H9 (cell line): ENCODE results near the gene ZFP57. TPM values are rescaled to one million over a fixed set of nuclear protein-coding genes. Genes with fewer than 3 reads are reported as not detected.
A peak's percentile ranks its signal among the peaks of the same experiment; 100 is the strongest.

Source experiments
- DNase-seq: peaks from one replicate; pipeline ENCODE4 v3.0.0-alpha.2; 2017
- H2AFZ ChIP-seq: one replicate; pipeline ENCODE4 v1.6.1; 2013; ENCODE audit warnings: mild to moderate bottlenecking, low read length, control low read depth, moderate library complexity
- H2AK5ac ChIP-seq: 2 replicates; pipeline ENCODE4 v1.6.1; 2013; ENCODE audit warnings: low read length, control low read depth, mixed read lengths; ENCODE audit not compliant: insufficient read length
- H2BK120ac ChIP-seq: one replicate; pipeline ENCODE4 v1.6.1; 2013; ENCODE audit warnings: low read depth, mild to moderate bottlenecking, low read length, control low read depth, inconsistent platforms; ENCODE audit not compliant: poor library complexity, severe bottlenecking
- H2BK12ac ChIP-seq: 2 replicates; pipeline ENCODE4 v1.6.1; 2013; ENCODE audit warnings: low read length, control low read depth, mixed read lengths, low read depth; ENCODE audit not compliant: insufficient read length
- H2BK15ac ChIP-seq: 2 replicates; pipeline ENCODE4 v1.6.1; 2013; ENCODE audit warnings: low read depth, low read length, control low read depth
- H2BK20ac ChIP-seq: one replicate; pipeline ENCODE4 v1.6.1; 2013; ENCODE audit warnings: low read depth, mild to moderate bottlenecking, low read length, control low read depth, inconsistent platforms; ENCODE audit not compliant: poor library complexity, severe bottlenecking
- H2BK5ac ChIP-seq: 2 replicates; pipeline ENCODE4 v1.6.1; 2013; ENCODE audit warnings: low read length, control low read depth, mixed read lengths; ENCODE audit not compliant: insufficient read length
- H3K14ac ChIP-seq: 2 replicates; pipeline ENCODE4 v1.6.1; 2013; ENCODE audit warnings: low read length, control low read depth; ENCODE audit not compliant: insufficient read depth
- H3K18ac ChIP-seq: 2 replicates; pipeline ENCODE4 v1.6.1; 2013; ENCODE audit warnings: low read depth, mild to moderate bottlenecking, mixed read lengths, low read length, control low read depth; ENCODE audit not compliant: insufficient read length
- H3K23ac ChIP-seq: 2 replicates; pipeline ENCODE4 v1.6.1; 2013; ENCODE audit warnings: low read length, control low read depth, mixed read lengths, low read depth; ENCODE audit not compliant: insufficient read length
- H3K23me2 ChIP-seq: 2 replicates; pipeline ENCODE4 v1.6.1; 2013; ENCODE audit warnings: low read depth, mild to moderate bottlenecking, mixed read lengths, low read length, control low read depth; ENCODE audit not compliant: insufficient read length, poor library complexity, severe bottlenecking
- H3K27ac ChIP-seq: 2 replicates; pipeline ENCODE4 v1.5.1; 2013; ENCODE audit warnings: low read length, control low read depth, mixed read lengths, low read depth; ENCODE audit not compliant: insufficient read length
- H3K27me3 ChIP-seq: 2 replicates; pipeline ENCODE4 v1.6.1; 2013; ENCODE audit warnings: low read length, control low read depth, inconsistent platforms; ENCODE audit not compliant: insufficient read depth
- H3K4ac ChIP-seq: 2 replicates; pipeline ENCODE4 v1.6.1; 2013; ENCODE audit warnings: low read depth, mild to moderate bottlenecking, control low read depth, inconsistent platforms, low read length, moderate library complexity
- H3K4me1 ChIP-seq: 2 replicates; pipeline ENCODE4 v1.6.1; 2013; ENCODE audit warnings: low read length, control low read depth, inconsistent platforms; ENCODE audit not compliant: insufficient read depth
- H3K4me2 ChIP-seq: 2 replicates; pipeline ENCODE4 v1.6.1; 2013; ENCODE audit warnings: low read length, control low read depth, mixed read lengths; ENCODE audit not compliant: insufficient read length, insufficient read depth
- H3K56ac ChIP-seq: 2 replicates; pipeline ENCODE4 v1.6.1; 2013; ENCODE audit warnings: low read depth, mild to moderate bottlenecking, mixed read lengths, low read length, control low read depth; ENCODE audit not compliant: insufficient read length
- H3K79me1 ChIP-seq: 2 replicates; pipeline ENCODE4 v1.6.1; 2013; ENCODE audit warnings: low read depth, mild to moderate bottlenecking, moderate library complexity, low read length, control low read depth, inconsistent platforms; ENCODE audit not compliant: insufficient read depth, poor library complexity, severe bottlenecking
- H3K79me2 ChIP-seq: 2 replicates; pipeline ENCODE4 v1.6.1; 2013; ENCODE audit warnings: low read length, control low read depth, inconsistent platforms; ENCODE audit not compliant: insufficient read depth
- H3K9ac ChIP-seq: 2 replicates; pipeline ENCODE4 v1.6.1; 2013; ENCODE audit warnings: low read length, control low read depth, mixed read lengths; ENCODE audit not compliant: insufficient read length; ENCODE audit errors: extremely low read depth
- H3K9me3 ChIP-seq: one replicate; pipeline ENCODE4 v1.6.1; 2013; ENCODE audit warnings: low read depth, low read length, inconsistent platforms; ENCODE audit not compliant: control insufficient read depth
- H3T11ph ChIP-seq: one replicate; pipeline ENCODE4 v1.6.1; 2013; ENCODE audit warnings: mild to moderate bottlenecking, low read length, control low read depth, inconsistent platforms
- H4K20me1 ChIP-seq: one replicate; pipeline ENCODE4 v1.6.1; 2013; ENCODE audit not compliant: control insufficient read depth, insufficient read length, insufficient read depth
- H4K5ac ChIP-seq: 2 replicates; pipeline ENCODE4 v1.6.1; 2013; ENCODE audit warnings: low read depth, mild to moderate bottlenecking, mixed read lengths, low read length, control low read depth; ENCODE audit not compliant: insufficient read length
- H4K8ac ChIP-seq: replicated peaks from 2 replicates; pipeline ENCODE4 v1.6.1; 2013; ENCODE audit warnings: low read length, control low read depth, mixed read lengths, low read depth; ENCODE audit not compliant: insufficient read length
- H4K91ac ChIP-seq: 2 replicates; pipeline ENCODE4 v1.6.1; 2013; ENCODE audit warnings: low read depth, mild to moderate bottlenecking, moderate library complexity, mixed read lengths, low read length, control low read depth; ENCODE audit not compliant: insufficient read length
- H3K27ac Mint-ChIP-seq, 3 experiments: 2 replicates in 2 of 3; 3 replicates in 1 of 3; pipeline ENCODE4 v1.8.0; 2020 to 2021; ENCODE audit warnings: mixed read lengths in 3 of 3, mild to moderate bottlenecking in 1 of 3, moderate library complexity in 1 of 3
- H3K27me3 Mint-ChIP-seq: 2 replicates; pipeline ENCODE4 v1.8.0; 2021; ENCODE audit warnings: low read depth, mild to moderate bottlenecking, moderate library complexity, mixed read lengths
- H3K36me3 Mint-ChIP-seq, 3 experiments: 2 replicates in 2 of 3; 3 replicates in 1 of 3; pipeline ENCODE4 v1.8.0; 2020 to 2021; ENCODE audit warnings: low read depth in 3 of 3, mixed read lengths in 3 of 3; ENCODE audit not compliant: insufficient read depth in 1 of 3
- H3K4me1 Mint-ChIP-seq, 2 experiments: 2 replicates each; pipeline ENCODE4 v1.8.0; 2020; ENCODE audit warnings: mixed read lengths in 2 of 2
- H3K4me3 Mint-ChIP-seq, 2 experiments: 2 replicates in 1 of 2; 3 replicates in 1 of 2; pipeline ENCODE4 v1.8.0; 2020 to 2021; ENCODE audit warnings: mild to moderate bottlenecking in 2 of 2, mixed read lengths in 2 of 2, moderate library complexity in 1 of 2
- H3K9me3 Mint-ChIP-seq, 2 experiments: 2 replicates in 1 of 2; 3 replicates in 1 of 2; pipeline ENCODE4 v1.8.0; 2020; ENCODE audit warnings: mild to moderate bottlenecking in 2 of 2, mixed read lengths in 2 of 2, moderate library complexity in 1 of 2
- CTCF ChIP-seq: fragments of 200-600 bp; sonication (generic); conservative IDR thresholded peaks from 3 replicates; pipeline ENCODE4 v1.8.0; 2021; ENCODE audit warnings: antibody characterized with exemption, mild to moderate bottlenecking
- WGBS: extraction: QIAGEN DNeasy Blood & Tissue Kit; methylation state at CpG from one replicate; pipeline ENCODE4 v1.1.7; 2013; ENCODE audit warnings: missing lambda C conversion rate, low lambda C conversion rate, mixed read lengths; ENCODE audit not compliant: insufficient read length; ENCODE audit errors: extremely low coverage; 5-methylcytosine and 5-hydroxymethylcytosine counted together
- total RNA-seq: library from RNA; stranded (reverse); gene quantifications from 2 replicates; pipeline ENCODE4 v1.2.1, GENCODE V29; 2021

Gene ZFP57
- total RNA-seq, 1 experiment from 2014 or later, result 1.7 TPM

- no peak overlapping the region for H3K27ac ChIP-seq
- H2BK20ac ChIP-seq, result no peak overlapping the region
- no peak overlapping the region for H3K23ac ChIP-seq
- H4K91ac ChIP-seq, result no peak overlapping the region
- Mint-ChIP-seq H3K27ac (no peak overlapping the region), H3K27me3 (no peaks in the 10 kb centered on the region; the same call in none of the 2 replicates), H3K4me1 (peaks cover 73% of the 10 kb centered on the region in 2 experiments), H3K4me3 (peak overlapping the region; percentile 88 to 92), H3K9me3 (peaks cover 0 to 5% of the 10 kb centered on the region in 2 experiments; a peak in 2 of 5 replicates), H3K36me3 (peaks cover 2 to 37% (median 9%) of the 10 kb centered on the region in 3 experiments; a peak in 5 of 7 replicates)
- TF ChIP-seq CTCF, result no peak
- H3K9ac ChIP-seq, result no peak overlapping the region
- no peak overlapping the region for H2AFZ ChIP-seq
- peaks cover 7% of the 10 kb centered on the region; the same call in 1 of the 2 replicates for H3K79me2 ChIP-seq
- no peak overlapping the region for H2BK12ac ChIP-seq
- H3K4ac ChIP-seq, result no peak overlapping the region
- no peak overlapping the region for H3T11ph ChIP-seq
- H3K4me2 ChIP-seq, result peak overlapping the region; percentile 90
- no peak overlapping the region for H3K56ac ChIP-seq
- H3K79me1 ChIP-seq, result no peaks in the 10 kb centered on the region
- no peak overlapping the region for H3K18ac ChIP-seq
- H3K4me1 ChIP-seq, result peaks cover 7% of the 10 kb centered on the region; the same call in 1 of the 2 replicates
- no peaks in the 10 kb centered on the region for H3K9me3 ChIP-seq
- H4K5ac ChIP-seq, result no peak overlapping the region
- H2AK5ac ChIP-seq, result no peak overlapping the region
- H2BK15ac ChIP-seq, result no peak overlapping the region
- H4K20me1 ChIP-seq, result no peaks in the 10 kb centered on the region
- no peaks in the 10 kb centered on the region for H3K27me3 ChIP-seq
- no peak for DNase-seq
- H2BK120ac ChIP-seq, result no peak overlapping the region
- peaks cover 45% of the 10 kb centered on the region for H3K23me2 ChIP-seq
- H4K8ac ChIP-seq, result no peak overlapping the region
- WGBS, result no CpG with 5 or more reads among the region's 2 CpGs
- H2BK5ac ChIP-seq, result no peak overlapping the region
- no peak overlapping the region for H3K14ac ChIP-seq
Measured at GRCh38 chr6:29629571-29629970, 51.4 kb downstream of the ZFP57 start.
